ENCODE data around the gene INHBB. TPM values are rescaled to one million over a fixed set of nuclear protein-coding genes. Genes with fewer than 3 reads are reported as not detected.

The INHBB gene
- total and polyA plus RNA-seq, 9 of the 15 experiments (the other 6 are each of a cell fraction or from before 2014, with no cell fraction given): not detected

DNA sequence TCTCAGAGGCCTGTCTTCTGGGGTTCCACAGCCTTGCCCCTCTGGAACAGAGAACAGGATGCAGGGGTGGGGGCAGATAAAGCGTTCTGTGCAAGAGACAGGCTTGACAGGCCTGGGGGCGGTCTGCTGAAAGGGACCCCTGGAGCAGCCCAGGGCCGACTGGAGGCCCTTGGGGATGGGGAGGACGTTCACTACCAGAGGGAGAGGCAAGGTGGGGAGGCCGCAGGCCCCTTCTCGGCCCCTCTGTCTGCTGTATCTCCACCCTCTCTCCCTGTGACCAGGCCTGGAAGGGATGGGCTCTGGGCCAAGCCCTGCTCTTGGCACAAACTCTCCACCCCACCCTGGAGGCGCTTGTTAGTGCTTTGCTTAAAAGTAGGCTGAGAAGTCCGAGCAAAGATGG lies 27.3 kb upstream of the INHBB start (continued):
- TF ChIP-seq, protein P1, sequence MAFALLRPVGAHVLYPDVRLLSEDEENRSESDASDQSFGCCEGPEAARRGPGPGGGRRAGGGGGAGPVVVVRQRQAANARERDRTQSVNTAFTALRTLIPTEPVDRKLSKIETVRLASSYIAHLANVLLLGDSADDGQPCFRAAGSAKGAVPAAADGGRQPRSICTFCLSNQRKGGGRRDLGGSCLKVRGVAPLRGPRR (CRISPR knock-in tag; IDR thresholded peaks at IDR 0.05): no peak
- TF ChIP-seq SIN3B (IDR thresholded peaks at IDR 0.05; ENCODE audit: low read depth) (no peak), KAT2B (IDR thresholded peaks at IDR 0.05; ENCODE audit: low read depth, low read length) (no peak), ESRRB (CRISPR knock-in tag; IDR thresholded peaks at IDR 0.05; ENCODE audit: borderline replicate concordance) (no peak), LCOR (CRISPR knock-in tag; IDR thresholded peaks at IDR 0.05) (no peak), MEF2A (IDR thresholded peaks at IDR 0.05; ENCODE audit: control insufficient read depth, low read depth, low read length) (no peak), BACH1 (tag; IDR thresholded peaks at IDR 0.05) (no peak), SP1 (CRISPR knock-in tag; IDR thresholded peaks at IDR 0.05) (no peak), MEIS2 (IDR thresholded peaks at IDR 0.05; ENCODE audit: partially characterized antibody) (no peak), ZFP30 (CRISPR knock-in tag; IDR thresholded peaks at IDR 0.05; ENCODE audit: borderline replicate concordance) (no peak)
- TF ChIP-seq, protein P2, sequence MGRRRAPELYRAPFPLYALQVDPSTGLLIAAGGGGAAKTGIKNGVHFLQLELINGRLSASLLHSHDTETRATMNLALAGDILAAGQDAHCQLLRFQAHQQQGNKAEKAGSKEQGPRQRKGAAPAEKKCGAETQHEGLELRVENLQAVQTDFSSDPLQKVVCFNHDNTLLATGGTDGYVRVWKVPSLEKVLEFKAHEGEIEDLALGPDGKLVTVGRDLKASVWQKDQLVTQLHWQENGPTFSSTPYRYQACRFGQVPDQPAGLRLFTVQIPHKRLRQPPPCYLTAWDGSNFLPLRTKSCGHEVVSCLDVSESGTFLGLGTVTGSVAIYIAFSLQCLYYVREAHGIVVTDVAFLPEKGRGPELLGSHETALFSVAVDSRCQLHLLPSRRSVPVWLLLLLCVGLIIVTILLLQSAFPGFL (CRISPR knock-in tag; IDR thresholded peaks at IDR 0.05): no peak
- TF ChIP-seq, protein P3, sequence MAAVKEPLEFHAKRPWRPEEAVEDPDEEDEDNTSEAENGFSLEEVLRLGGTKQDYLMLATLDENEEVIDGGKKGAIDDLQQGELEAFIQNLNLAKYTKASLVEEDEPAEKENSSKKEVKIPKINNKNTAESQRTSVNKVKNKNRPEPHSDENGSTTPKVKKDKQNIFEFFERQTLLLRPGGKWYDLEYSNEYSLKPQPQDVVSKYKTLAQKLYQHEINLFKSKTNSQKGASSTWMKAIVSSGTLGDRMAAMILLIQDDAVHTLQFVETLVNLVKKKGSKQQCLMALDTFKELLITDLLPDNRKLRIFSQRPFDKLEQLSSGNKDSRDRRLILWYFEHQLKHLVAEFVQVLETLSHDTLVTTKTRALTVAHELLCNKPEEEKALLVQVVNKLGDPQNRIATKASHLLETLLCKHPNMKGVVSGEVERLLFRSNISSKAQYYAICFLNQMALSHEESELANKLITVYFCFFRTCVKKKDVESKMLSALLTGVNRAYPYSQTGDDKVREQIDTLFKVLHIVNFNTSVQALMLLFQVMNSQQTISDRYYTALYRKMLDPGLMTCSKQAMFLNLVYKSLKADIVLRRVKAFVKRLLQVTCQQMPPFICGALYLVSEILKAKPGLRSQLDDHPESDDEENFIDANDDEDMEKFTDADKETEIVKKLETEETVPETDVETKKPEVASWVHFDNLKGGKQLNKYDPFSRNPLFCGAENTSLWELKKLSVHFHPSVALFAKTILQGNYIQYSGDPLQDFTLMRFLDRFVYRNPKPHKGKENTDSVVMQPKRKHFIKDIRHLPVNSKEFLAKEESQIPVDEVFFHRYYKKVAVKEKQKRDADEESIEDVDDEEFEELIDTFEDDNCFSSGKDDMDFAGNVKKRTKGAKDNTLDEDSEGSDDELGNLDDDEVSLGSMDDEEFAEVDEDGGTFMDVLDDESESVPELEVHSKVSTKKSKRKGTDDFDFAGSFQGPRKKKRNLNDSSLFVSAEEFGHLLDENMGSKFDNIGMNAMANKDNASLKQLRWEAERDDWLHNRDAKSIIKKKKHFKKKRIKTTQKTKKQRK (IDR thresholded peaks at IDR 0.05; ENCODE audit: borderline replicate concordance, low read depth, low read length): no peak
- TF ChIP-seq, protein P4, sequence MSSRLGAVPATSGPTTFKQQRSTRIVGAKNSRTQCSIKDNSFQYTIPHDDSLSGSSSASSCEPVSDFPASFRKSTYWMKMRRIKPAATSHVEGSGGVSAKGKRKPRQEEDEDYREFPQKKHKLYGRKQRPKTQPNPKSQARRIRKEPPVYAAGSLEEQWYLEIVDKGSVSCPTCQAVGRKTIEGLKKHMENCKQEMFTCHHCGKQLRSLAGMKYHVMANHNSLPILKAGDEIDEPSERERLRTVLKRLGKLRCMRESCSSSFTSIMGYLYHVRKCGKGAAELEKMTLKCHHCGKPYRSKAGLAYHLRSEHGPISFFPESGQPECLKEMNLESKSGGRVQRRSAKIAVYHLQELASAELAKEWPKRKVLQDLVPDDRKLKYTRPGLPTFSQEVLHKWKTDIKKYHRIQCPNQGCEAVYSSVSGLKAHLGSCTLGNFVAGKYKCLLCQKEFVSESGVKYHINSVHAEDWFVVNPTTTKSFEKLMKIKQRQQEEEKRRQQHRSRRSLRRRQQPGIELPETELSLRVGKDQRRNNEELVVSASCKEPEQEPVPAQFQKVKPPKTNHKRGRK (tag; IDR thresholded peaks at IDR 0.05): no peak
- TF ChIP-seq, protein P5, sequence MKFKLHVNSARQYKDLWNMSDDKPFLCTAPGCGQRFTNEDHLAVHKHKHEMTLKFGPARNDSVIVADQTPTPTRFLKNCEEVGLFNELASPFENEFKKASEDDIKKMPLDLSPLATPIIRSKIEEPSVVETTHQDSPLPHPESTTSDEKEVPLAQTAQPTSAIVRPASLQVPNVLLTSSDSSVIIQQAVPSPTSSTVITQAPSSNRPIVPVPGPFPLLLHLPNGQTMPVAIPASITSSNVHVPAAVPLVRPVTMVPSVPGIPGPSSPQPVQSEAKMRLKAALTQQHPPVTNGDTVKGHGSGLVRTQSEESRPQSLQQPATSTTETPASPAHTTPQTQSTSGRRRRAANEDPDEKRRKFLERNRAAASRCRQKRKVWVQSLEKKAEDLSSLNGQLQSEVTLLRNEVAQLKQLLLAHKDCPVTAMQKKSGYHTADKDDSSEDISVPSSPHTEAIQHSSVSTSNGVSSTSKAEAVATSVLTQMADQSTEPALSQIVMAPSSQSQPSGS (CRISPR knock-in tag; IDR thresholded peaks at IDR 0.05): no peak
- TF ChIP-seq, protein P6, sequence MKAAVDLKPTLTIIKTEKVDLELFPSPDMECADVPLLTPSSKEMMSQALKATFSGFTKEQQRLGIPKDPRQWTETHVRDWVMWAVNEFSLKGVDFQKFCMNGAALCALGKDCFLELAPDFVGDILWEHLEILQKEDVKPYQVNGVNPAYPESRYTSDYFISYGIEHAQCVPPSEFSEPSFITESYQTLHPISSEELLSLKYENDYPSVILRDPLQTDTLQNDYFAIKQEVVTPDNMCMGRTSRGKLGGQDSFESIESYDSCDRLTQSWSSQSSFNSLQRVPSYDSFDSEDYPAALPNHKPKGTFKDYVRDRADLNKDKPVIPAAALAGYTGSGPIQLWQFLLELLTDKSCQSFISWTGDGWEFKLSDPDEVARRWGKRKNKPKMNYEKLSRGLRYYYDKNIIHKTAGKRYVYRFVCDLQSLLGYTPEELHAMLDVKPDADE (conservative IDR thresholded peaks at IDR 0.05; ENCODE audit: control insufficient read depth, low read depth, low read length): no peak
- TF ChIP-seq, protein P7, sequence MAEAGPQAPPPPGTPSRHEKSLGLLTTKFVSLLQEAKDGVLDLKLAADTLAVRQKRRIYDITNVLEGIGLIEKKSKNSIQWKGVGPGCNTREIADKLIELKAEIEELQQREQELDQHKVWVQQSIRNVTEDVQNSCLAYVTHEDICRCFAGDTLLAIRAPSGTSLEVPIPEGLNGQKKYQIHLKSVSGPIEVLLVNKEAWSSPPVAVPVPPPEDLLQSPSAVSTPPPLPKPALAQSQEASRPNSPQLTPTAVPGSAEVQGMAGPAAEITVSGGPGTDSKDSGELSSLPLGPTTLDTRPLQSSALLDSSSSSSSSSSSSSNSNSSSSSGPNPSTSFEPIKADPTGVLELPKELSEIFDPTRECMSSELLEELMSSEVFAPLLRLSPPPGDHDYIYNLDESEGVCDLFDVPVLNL (CRISPR knock-in tag; IDR thresholded peaks at IDR 0.05; ENCODE audit: low read depth): no peak

Measured in K562 (cell line).